NB4 (cell line): ENCODE measurements around the gene NR3C2.

Experiments
- DNase-seq: peaks from one replicate; pipeline ENCODE4 v3.0.0; 2010; ENCODE audit warnings: low read depth
- H3K4me3 ChIP-seq: one replicate; pipeline ENCODE4 v1.5.1; 2011; ENCODE audit warnings: mild to moderate bottlenecking, low read depth, low read length, moderate library complexity
- MAX ChIP-seq: IDR thresholded peaks from 2 replicates; pipeline ENCODE4 v1.6.1; 2011; ENCODE audit warnings: low read depth, low read length
- MYC ChIP-seq: IDR thresholded peaks from 2 replicates; pipeline ENCODE4 v1.6.1; 2011; ENCODE audit warnings: low read depth, low read length
- POLR2A ChIP-seq: IDR thresholded peaks from 2 replicates; pipeline ENCODE4 v1.6.1; 2011; ENCODE audit warnings: mild to moderate bottlenecking; ENCODE audit not compliant: insufficient read length; ENCODE audit errors: extremely low read depth
- TF ChIP-seq, protein P1 (sequence below): IDR thresholded peaks from one replicate; pipeline ENCODE4 v1.5.1; 2012; ENCODE audit warnings: low read depth, low read length

Gene NR3C2

DNA sequence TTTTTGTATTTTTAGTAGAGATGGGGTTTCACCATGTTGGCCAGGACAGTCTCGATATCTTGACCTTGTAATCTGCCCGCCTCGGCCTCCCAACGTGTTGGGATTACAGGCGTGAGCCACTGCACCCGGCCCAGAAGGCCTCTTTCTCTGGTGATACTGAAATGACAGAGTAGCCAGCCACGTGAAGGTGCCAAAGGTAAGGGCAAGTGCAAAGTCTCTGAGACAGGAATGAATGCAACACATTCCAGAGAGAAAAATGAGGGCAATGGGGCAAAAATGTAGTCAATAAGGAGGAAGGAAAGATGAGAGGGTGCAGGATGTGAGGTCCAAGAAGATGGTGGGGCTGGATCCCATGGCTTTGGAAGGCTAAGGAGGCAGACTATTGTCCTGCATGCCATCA lies 176.0 kb downstream of the NR3C2 start:
- DNase-seq, result no peak
- TF ChIP-seq POLR2A (no peak), MAX (no peak), MYC (no peak)
- TF ChIP-seq, protein P1, sequence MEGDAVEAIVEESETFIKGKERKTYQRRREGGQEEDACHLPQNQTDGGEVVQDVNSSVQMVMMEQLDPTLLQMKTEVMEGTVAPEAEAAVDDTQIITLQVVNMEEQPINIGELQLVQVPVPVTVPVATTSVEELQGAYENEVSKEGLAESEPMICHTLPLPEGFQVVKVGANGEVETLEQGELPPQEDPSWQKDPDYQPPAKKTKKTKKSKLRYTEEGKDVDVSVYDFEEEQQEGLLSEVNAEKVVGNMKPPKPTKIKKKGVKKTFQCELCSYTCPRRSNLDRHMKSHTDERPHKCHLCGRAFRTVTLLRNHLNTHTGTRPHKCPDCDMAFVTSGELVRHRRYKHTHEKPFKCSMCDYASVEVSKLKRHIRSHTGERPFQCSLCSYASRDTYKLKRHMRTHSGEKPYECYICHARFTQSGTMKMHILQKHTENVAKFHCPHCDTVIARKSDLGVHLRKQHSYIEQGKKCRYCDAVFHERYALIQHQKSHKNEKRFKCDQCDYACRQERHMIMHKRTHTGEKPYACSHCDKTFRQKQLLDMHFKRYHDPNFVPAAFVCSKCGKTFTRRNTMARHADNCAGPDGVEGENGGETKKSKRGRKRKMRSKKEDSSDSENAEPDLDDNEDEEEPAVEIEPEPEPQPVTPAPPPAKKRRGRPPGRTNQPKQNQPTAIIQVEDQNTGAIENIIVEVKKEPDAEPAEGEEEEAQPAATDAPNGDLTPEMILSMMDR, result no peak
- no peak overlapping the region for H3K4me3 ChIP-seq

DNA sequence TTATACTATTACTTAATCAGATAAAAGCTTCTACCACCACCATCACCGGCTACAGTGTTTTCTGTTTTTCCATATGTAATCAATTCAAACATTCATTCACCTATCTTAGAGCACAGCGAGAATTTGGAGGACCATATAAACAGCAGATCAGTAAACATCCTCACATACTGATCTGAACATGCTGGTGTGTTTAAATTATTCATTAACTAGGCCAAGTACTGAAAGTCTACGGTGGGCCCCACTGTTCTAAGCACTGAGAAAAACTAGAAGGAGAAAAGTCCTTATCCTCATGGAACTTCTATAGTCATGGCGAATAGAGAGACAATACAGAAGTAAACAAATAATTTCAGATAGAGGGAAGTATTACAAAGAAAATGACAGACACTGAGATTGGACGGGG lies 176.6 kb downstream of the NR3C2 start:
- no peak for TF ChIP-seq MAX
- TF ChIP-seq, protein P1, result no peak
- no peak for TF ChIP-seq MYC
- no peak for TF ChIP-seq POLR2A
- H3K4me3 ChIP-seq, result no peak overlapping the region
- DNase-seq, result no peak

DNA sequence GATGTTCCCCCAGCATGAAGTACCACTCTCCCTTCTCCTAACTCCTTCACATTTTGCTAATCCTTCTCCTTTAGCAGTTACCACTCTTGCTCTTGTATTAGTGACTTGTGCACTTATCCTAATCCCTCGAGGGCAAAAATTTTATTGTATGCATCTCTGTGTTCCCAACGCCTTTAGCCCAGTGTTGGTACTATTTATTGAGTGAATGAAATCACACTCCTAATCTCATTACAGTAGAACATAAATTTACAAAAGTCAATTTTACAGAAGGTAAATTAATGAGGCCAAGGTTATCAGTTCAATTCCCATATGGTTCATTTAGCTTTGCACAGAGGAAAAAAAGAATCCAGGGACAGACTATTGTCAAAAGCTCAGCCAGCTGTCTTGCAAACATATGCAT lies 178.4 kb downstream of the NR3C2 start:
- no peak overlapping the region for H3K4me3 ChIP-seq
- TF ChIP-seq MYC (no peak), POLR2A (no peak), MAX (no peak)
- TF ChIP-seq, protein P1, result no peak

DNA sequence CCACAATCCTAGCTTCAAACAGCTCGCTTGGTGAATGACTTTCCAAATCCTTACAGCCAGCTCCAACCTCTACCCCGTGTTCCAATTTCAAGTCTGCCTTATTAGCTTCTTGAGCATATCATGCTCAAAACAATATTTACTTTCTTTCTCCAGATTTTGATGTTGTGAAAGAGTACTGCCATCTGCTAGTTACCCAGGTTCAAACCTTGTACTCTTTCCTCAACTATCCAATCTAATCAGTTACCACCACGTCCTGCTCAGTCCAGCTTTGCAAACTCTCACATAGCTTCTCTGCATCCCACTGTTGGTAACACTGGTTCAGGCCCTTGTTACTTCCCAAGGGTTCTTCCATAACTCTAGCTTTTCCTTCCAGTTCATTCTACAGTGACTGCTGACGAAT lies 179.1 kb downstream of the NR3C2 start:
- no peak for DNase-seq
- TF ChIP-seq, protein P1, result no peak
- TF ChIP-seq POLR2A, result no peak
- no peak for TF ChIP-seq MAX
- TF ChIP-seq MYC, result no peak
- no peak overlapping the region for H3K4me3 ChIP-seq

More for the DNA sequence above, 178.4 kb downstream of the NR3C2 start:
- no peak for DNase-seq

- TF ChIP-seq MYC (no peak), MAX (no peak), POLR2A (no peak)
- TF ChIP-seq, protein P1, result no peak
- no peak overlapping the region for H3K4me3 ChIP-seq
- DNase-seq, result no peak
Observed at GRCh38 chr4:148261848-148262247, 180.4 kb downstream of the NR3C2 start.

- TF ChIP-seq POLR2A (no peak), MYC (no peak)
- no peak overlapping the region for H3K4me3 ChIP-seq
- DNase-seq, result no peak
Observed at GRCh38 chr4:148259841-148260240, 182.4 kb downstream of the NR3C2 start.
